GM12875 (cell line): ENCODE data around the gene CNIH2.

Experiments used
- H3K4me3 ChIP-seq: one replicate; pipeline ENCODE4 v1.5.1; 2011; ENCODE audit warnings: low read depth, low read length, control low read depth
- CTCF ChIP-seq: IDR thresholded peaks from 2 replicates; pipeline ENCODE4 v1.5.1; 2011; ENCODE audit warnings: low read depth, mild to moderate bottlenecking, control low read depth, inconsistent platforms, low read length, moderate library complexity, borderline replicate concordance; ENCODE audit not compliant: insufficient read depth

CNIH2 gene

GRCh38 chr11:66291706-66292542, 13.9 kb downstream of the CNIH2 start, which contains the start of gene TMEM151A:
Gene TMEM151A (plus strand): TSS chr11:66291894. CDS start chr11:66292014, 120 bp downstream.
- TF ChIP-seq CTCF: no peak
- no peak within 1 kb of the TSS for H3K4me3 ChIP-seq

- no peak overlapping the region for H3K4me3 ChIP-seq
- no peak for TF ChIP-seq CTCF
Measured at GRCh38 chr11:66292543-66293332, 14.8 kb downstream of the CNIH2 start.

- H3K4me3 ChIP-seq: no peak overlapping the region
- no peak for TF ChIP-seq CTCF
Measured at GRCh38 chr11:66293352-66293751, 15.4 kb downstream of the CNIH2 start.

GRCh38 chr11:66293777-66294625, 16.0 kb downstream of the CNIH2 start:
- TF ChIP-seq CTCF: no peak

GRCh38 chr11:66294626-66295620, 16.9 kb downstream of the CNIH2 start:
- no peak for TF ChIP-seq CTCF
- H3K4me3 ChIP-seq: no peak overlapping the region

More at GRCh38 chr11:66293777-66294625, 16.0 kb downstream of the CNIH2 start:
- no peak overlapping the region for H3K4me3 ChIP-seq

- no peak for TF ChIP-seq CTCF
- H3K4me3 ChIP-seq: no peak overlapping the region
Measured at GRCh38 chr11:66297610-66298009, 19.6 kb downstream of the CNIH2 start.
